Left ventricle myocardium inferior (tissue), 1 donor: ENCODE results near the gene FHIT. TPM values are rescaled to one million over a fixed set of nuclear protein-coding genes. Genes with fewer than 3 reads are reported as not detected.

ENCODE experiments used
- DNase-seq: peaks from one replicate; pipeline ENCODE4 v3.0.0-alpha.2; 2020
- H3K27ac ChIP-seq: fragments of 200-600 bp; replicated peaks from 2 replicates; pipeline ENCODE4 v1.8.0; 2021
- H3K27me3 ChIP-seq: fragments of 200-600 bp; 2 replicates; pipeline ENCODE4 v1.8.0; 2021; ENCODE audit warnings: low read depth
- H3K36me3 ChIP-seq: fragments of 200-600 bp; 2 replicates; pipeline ENCODE4 v1.8.0; 2021
- H3K4me1 ChIP-seq: fragments of 200-600 bp; 2 replicates; pipeline ENCODE4 v1.8.0; 2021
- H3K4me3 ChIP-seq: fragments of 200-600 bp; 2 replicates; pipeline ENCODE4 v1.8.0; 2021; ENCODE audit warnings: mild to moderate bottlenecking, moderate library complexity
- H3K9me3 ChIP-seq: fragments of 200-600 bp; replicated peaks from 2 replicates; pipeline ENCODE4 v1.8.0; 2021
- intact Hi-C: fragments of 100-400 bp; cut with micrococcal nuclease; formaldehyde crosslinking; loops from one replicate; pipeline ENCODE4 v1.11.0; 2022
- total RNA-seq: library from RNA; stranded (reverse); fragmentation: NEBNext Ultra II Directional; extraction: Animal tissue kit (Norgen Biotek cat#: 25700); gene quantifications from one replicate; pipeline ENCODE4 v1.2.1, GENCODE V29; 2021
- TF ChIP-seq, protein P1 (sequence below): fragments of 200-600 bp; IDR thresholded peaks from 2 replicates; pipeline ENCODE4 v1.8.0; 2021; ENCODE audit warnings: antibody characterized with exemption, mild to moderate bottlenecking, borderline replicate concordance
- donor health status: DM: no; HTN: yes; CAD: no; lungs with severe emphysema.

The FHIT gene
- total RNA-seq, 1 donor from 2014 or later: 16.0 TPM

GRCh38 chr3:60933824-60934223 is 317.4 kb downstream of the FHIT start:
- DNase-seq: no peak
- H3K27ac ChIP-seq: no peak overlapping the region
- TF ChIP-seq, protein P1, sequence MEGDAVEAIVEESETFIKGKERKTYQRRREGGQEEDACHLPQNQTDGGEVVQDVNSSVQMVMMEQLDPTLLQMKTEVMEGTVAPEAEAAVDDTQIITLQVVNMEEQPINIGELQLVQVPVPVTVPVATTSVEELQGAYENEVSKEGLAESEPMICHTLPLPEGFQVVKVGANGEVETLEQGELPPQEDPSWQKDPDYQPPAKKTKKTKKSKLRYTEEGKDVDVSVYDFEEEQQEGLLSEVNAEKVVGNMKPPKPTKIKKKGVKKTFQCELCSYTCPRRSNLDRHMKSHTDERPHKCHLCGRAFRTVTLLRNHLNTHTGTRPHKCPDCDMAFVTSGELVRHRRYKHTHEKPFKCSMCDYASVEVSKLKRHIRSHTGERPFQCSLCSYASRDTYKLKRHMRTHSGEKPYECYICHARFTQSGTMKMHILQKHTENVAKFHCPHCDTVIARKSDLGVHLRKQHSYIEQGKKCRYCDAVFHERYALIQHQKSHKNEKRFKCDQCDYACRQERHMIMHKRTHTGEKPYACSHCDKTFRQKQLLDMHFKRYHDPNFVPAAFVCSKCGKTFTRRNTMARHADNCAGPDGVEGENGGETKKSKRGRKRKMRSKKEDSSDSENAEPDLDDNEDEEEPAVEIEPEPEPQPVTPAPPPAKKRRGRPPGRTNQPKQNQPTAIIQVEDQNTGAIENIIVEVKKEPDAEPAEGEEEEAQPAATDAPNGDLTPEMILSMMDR: no peak
- H3K4me1 ChIP-seq: no peaks in the 10 kb centered on the region
- no peaks in the 10 kb centered on the region for H3K9me3 ChIP-seq
- H3K4me3 ChIP-seq: no peak overlapping the region
- H3K36me3 ChIP-seq: no peaks in the 10 kb centered on the region
- no peaks in the 10 kb centered on the region for H3K27me3 ChIP-seq
- intact Hi-C loops: no loop called here

- no peaks in the 10 kb centered on the region for H3K36me3 ChIP-seq
- H3K9me3 ChIP-seq: no peaks in the 10 kb centered on the region
- intact Hi-C loops: no loop called here
- H3K4me3 ChIP-seq: no peak overlapping the region
- H3K27ac ChIP-seq: no peak overlapping the region
- TF ChIP-seq, protein P1: no peak
- H3K27me3 ChIP-seq: no peaks in the 10 kb centered on the region
- DNase-seq: no peak
- H3K4me1 ChIP-seq: no peaks in the 10 kb centered on the region
These were observed 318.6 kb downstream of the FHIT start for GRCh38 chr3:60932643-60933042.

GRCh38 chr3:60932170-60932569 is 319.1 kb downstream of the FHIT start:
- no peak overlapping the region for H3K27ac ChIP-seq
- TF ChIP-seq, protein P1: no peak
- DNase-seq: no peak
- intact Hi-C loops: no loop called here
- H3K36me3 ChIP-seq: no peaks in the 10 kb centered on the region
- no peaks in the 10 kb centered on the region for H3K4me1 ChIP-seq
- H3K4me3 ChIP-seq: no peak overlapping the region
- no peaks in the 10 kb centered on the region for H3K27me3 ChIP-seq
- H3K9me3 ChIP-seq: no peaks in the 10 kb centered on the region

DNA sequence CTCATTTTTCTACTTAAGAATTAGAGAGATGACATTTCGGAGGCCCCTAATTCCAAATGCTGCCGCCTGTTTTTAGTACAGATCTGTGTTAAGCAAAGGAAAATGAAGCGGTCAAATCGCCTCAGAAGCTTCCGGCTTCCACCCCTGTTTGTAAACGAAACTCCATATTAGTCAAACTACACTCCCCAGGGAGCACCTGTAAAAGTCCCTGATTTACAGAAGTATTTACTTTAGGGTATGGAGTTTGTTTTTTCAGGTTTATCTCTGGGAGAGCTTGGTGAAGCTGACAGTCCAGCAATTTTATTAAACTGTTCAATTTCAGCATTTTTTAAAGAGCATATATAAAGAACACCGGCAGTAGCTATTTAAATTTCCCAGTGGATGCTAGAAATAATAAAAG is 319.8 kb downstream of the FHIT start:
- Histone ChIP-seq H3K27ac (no peak overlapping the region), H3K4me1 (no peaks in the 10 kb centered on the region), H3K27me3 (no peaks in the 10 kb centered on the region), H3K9me3 (no peaks in the 10 kb centered on the region), H3K36me3 (no peaks in the 10 kb centered on the region), H3K4me3 (no peak overlapping the region)
- intact Hi-C loops: no loop called here
- no peak for DNase-seq
- TF ChIP-seq, protein P1: no peak

DNA sequence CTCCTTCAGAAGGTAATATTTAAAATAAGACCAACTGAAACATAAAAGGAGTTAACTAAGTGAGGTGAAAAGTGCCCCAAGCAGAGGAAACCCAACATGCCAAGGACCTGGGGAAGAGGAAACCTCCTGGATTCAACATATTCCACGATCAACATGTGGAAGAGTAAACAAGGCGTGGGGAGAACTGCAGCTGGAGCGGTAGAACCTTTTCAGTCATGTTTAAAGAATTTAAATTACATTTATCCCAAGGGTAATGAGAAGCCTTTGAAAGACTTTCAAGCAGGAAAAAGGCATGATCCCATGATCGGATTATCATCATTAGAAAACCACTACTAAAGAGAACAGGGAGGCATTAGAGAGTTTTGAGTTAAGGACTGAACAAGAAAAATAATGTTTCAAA is 330.7 kb downstream of the FHIT start:
- Histone ChIP-seq H3K4me3 (no peak overlapping the region), H3K27me3 (no peaks in the 10 kb centered on the region), H3K27ac (no peak overlapping the region), H3K36me3 (no peaks in the 10 kb centered on the region), H3K4me1 (peaks cover 4% of the 10 kb centered on the region), H3K9me3 (no peaks in the 10 kb centered on the region)
- intact Hi-C loops: no loop called here
- TF ChIP-seq, protein P1: no peak
- no peak for DNase-seq

DNA sequence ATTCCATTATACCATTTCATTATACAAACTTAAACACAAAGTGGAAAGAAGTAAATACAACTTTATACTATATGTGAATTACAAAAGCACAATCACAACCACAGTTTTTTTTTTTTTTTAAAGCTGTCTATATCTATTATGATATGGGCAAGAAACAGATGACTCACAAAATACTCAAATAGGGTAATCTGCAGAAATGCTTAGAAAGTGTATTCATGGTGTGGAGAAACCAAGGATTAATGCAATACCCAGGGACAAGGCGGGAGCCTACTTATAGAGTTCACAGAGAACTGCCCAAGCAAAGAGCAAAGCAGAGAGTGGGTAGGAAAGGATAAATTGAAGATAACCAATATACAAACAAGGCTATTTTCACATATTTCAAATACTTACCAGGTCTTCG is 332.0 kb downstream of the FHIT start:
- Histone ChIP-seq H3K9me3 (no peaks in the 10 kb centered on the region), H3K27me3 (no peaks in the 10 kb centered on the region), H3K36me3 (no peaks in the 10 kb centered on the region), H3K27ac (no peak overlapping the region), H3K4me3 (no peak overlapping the region), H3K4me1 (peaks cover 4% of the 10 kb centered on the region)
- TF ChIP-seq, protein P1: no peak
- no peak for DNase-seq
- intact Hi-C loops: no loop called here
